CD8-positive, alpha-beta memory T cell (primary cell): ENCODE measurements around the gene HS3ST6. TPM values are rescaled to one million over a fixed set of nuclear protein-coding genes. Genes with fewer than 3 reads are reported as not detected.
"Not testable (repeated sequence)": the region's sequence is repeated elsewhere in the genome, so short reads cannot be mapped to it uniquely, and the experiment has no call there.

Experiments
- CTCF ChIA-PET: fragments of 350-600 bp; sonication (Branson Sonifier 250); formaldehyde crosslinking; loops from one replicate; lab custom pipeline; 2021; ENCODE audit warnings: antibody characterized with exemption; lab: Charles Lee
- POLR2A ChIA-PET: fragments of 350-600 bp; sonication (Branson Sonifier 250); formaldehyde crosslinking; loops from one replicate; lab custom pipeline; 2021; ENCODE audit warnings: antibody characterized with exemption; lab: Charles Lee
- DNase-seq, 5 donors: peaks; one replicate each; pipeline versions ENCODE4 v3.0.0 to v3.0.0-alpha.2; 2020 to 2022; ENCODE audit warnings: mixed read lengths in 1 of 5
- H3K27ac ChIP-seq: one replicate; pipeline ENCODE4 v1.7.0; 2013; ENCODE audit warnings: low read depth, mild to moderate bottlenecking, low read length, moderate library complexity
- H3K27me3 ChIP-seq: 2 replicates; pipeline ENCODE4 v1.7.0; 2013; ENCODE audit warnings: low read length, mild to moderate bottlenecking; ENCODE audit not compliant: insufficient read depth, poor library complexity, severe bottlenecking
- H3K36me3 ChIP-seq: 2 replicates; pipeline ENCODE4 v1.7.0; 2013; ENCODE audit warnings: mild to moderate bottlenecking, low read length, moderate library complexity; ENCODE audit not compliant: insufficient read depth
- H3K4me1 ChIP-seq: 2 replicates; pipeline ENCODE4 v1.7.0; 2013; ENCODE audit warnings: mild to moderate bottlenecking, low read length, moderate library complexity; ENCODE audit not compliant: insufficient read depth
- H3K4me3 ChIP-seq: 2 replicates; pipeline ENCODE4 v1.7.0; 2013; ENCODE audit warnings: mild to moderate bottlenecking, low read length
- H3K9me3 ChIP-seq: 2 replicates; pipeline ENCODE4 v1.7.0; 2013; ENCODE audit warnings: mild to moderate bottlenecking, low read length
- H3K27ac Mint-ChIP-seq, 8 donors: one replicate each; pipeline ENCODE4 v1.8.0; 2020 to 2021; ENCODE audit warnings: mixed read lengths in 8 of 8, mild to moderate bottlenecking in 6 of 8, inconsistent platforms in 3 of 8, moderate library complexity in 3 of 8
- H3K27me3 Mint-ChIP-seq, 2 donors: one replicate each; pipeline ENCODE4 v1.8.0; 2020 to 2021; ENCODE audit warnings: mixed read lengths in 2 of 2, mild to moderate bottlenecking in 1 of 2, moderate library complexity in 1 of 2
- H3K36me3 Mint-ChIP-seq, 3 donors: one replicate each; pipeline ENCODE4 v1.8.0; 2020 to 2021; ENCODE audit warnings: mixed read lengths in 3 of 3, inconsistent platforms in 1 of 3, mild to moderate bottlenecking in 1 of 3
- H3K4me1 Mint-ChIP-seq, 3 donors: one replicate each; pipeline ENCODE4 v1.8.0; 2020 to 2021; ENCODE audit warnings: mixed read lengths in 3 of 3, inconsistent platforms in 1 of 3, mild to moderate bottlenecking in 1 of 3
- H3K4me3 Mint-ChIP-seq, 7 donors: one replicate each; pipeline ENCODE4 v1.8.0; 2020 to 2021; ENCODE audit warnings: mixed read lengths in 7 of 7, mild to moderate bottlenecking in 6 of 7, moderate library complexity in 4 of 7, inconsistent platforms in 2 of 7
- H3K9me3 Mint-ChIP-seq, 5 donors: one replicate each; pipeline ENCODE4 v1.8.0; 2020 to 2022; ENCODE audit warnings: mixed read lengths in 5 of 5, mild to moderate bottlenecking in 3 of 5, moderate library complexity in 2 of 5, inconsistent platforms in 1 of 5
- polyA plus RNA-seq: library from polyadenylated mRNA; unstranded; fragments of 300-500 nt; fragmentation: Illumina TruSeq; gene quantifications from one replicate; pipeline ENCODE4 v1.2.3, GENCODE V29; 2021
- total RNA-seq, 2 experiments: library from RNA; stranded (reverse); gene quantifications; one replicate each; pipeline ENCODE4 v1.2.3, GENCODE V29; 2021

The HS3ST6 gene
- total and polyA plus RNA-seq, 3 experiments from 2014 or later, result not detected

- H3K4me3 ChIP-seq, result no peak overlapping the region
- H3K4me1 ChIP-seq, result no peaks in the 10 kb centered on the region
- ChIA-PET CTCF (no interaction called here), POLR2A (no interaction called here)
- H3K36me3 ChIP-seq, result no peaks in the 10 kb centered on the region
- H3K27me3 ChIP-seq, result no peaks in the 10 kb centered on the region
- H3K36me3 Mint-ChIP-seq, result no peaks in the 10 kb centered on the region
- H3K4me1 Mint-ChIP-seq, result no peaks in the 10 kb centered on the region
- H3K27me3 Mint-ChIP-seq, result peaks cover 7 to 12% of the 10 kb centered on the region in 2 donors
- DNase-seq, result no peak
- H3K9me3 ChIP-seq, result no peaks in the 10 kb centered on the region
- no peak overlapping the region for H3K27ac Mint-ChIP-seq
- no peak overlapping the region for H3K4me3 Mint-ChIP-seq
- H3K9me3 Mint-ChIP-seq, result no peaks in the 10 kb centered on the region
- no peak overlapping the region for H3K27ac ChIP-seq
Measured at GRCh38 chr16:1884889-1885288, 33.3 kb downstream of the HS3ST6 start.

GRCh38 chr16:1884155-1884760, 34.0 kb downstream of the HS3ST6 start:
- Histone ChIP-seq H3K4me3 (no peak overlapping the region), H3K27ac (no peak overlapping the region), H3K36me3 (no peaks in the 10 kb centered on the region), H3K4me1 (no peaks in the 10 kb centered on the region), H3K27me3 (no peaks in the 10 kb centered on the region), H3K9me3 (no peaks in the 10 kb centered on the region)
- Mint-ChIP-seq H3K9me3 (no peaks in the 10 kb centered on the region), H3K4me1 (no peaks in the 10 kb centered on the region), H3K27ac (no peak overlapping the region), H3K36me3 (no peaks in the 10 kb centered on the region), H3K27me3 (peaks cover 2 to 17% of the 10 kb centered on the region in 2 donors), H3K4me3 (no peak overlapping the region)
- POLR2A ChIA-PET, result no interaction called here
- no peak for DNase-seq
- CTCF ChIA-PET, result interaction anchor here (0.9 kb wide), 1 partner anchor 20 kb away, joined by 3 read pairs; no protein-coding TSS in a partner anchor

GRCh38 chr16:1881172-1881571, 37.0 kb downstream of the HS3ST6 start:
- POLR2A ChIA-PET, H3K27ac ChIP-seq, DNase-seq, H3K27me3 ChIP-seq, H3K9me3 Mint-ChIP-seq, H3K36me3 ChIP-seq, H3K27ac Mint-ChIP-seq, H3K4me3 Mint-ChIP-seq, H3K4me1 ChIP-seq, H3K9me3 ChIP-seq, H3K36me3 Mint-ChIP-seq, CTCF ChIA-PET, H3K4me1 Mint-ChIP-seq, H3K4me3 ChIP-seq: not testable (repeated sequence)
- peaks cover 11 to 21% of the 10 kb centered on the region in 2 donors for H3K27me3 Mint-ChIP-seq

- no peaks in the 10 kb centered on the region for H3K4me1 ChIP-seq
- H3K36me3 Mint-ChIP-seq, result no peaks in the 10 kb centered on the region
- no peaks in the 10 kb centered on the region for H3K36me3 ChIP-seq
- no peaks in the 10 kb centered on the region for H3K9me3 ChIP-seq
- no peak overlapping the region for H3K27ac ChIP-seq
- no peak for DNase-seq
- no peaks in the 10 kb centered on the region for H3K27me3 ChIP-seq
- POLR2A ChIA-PET, result no interaction called here
- H3K4me1 Mint-ChIP-seq, result no peaks in the 10 kb centered on the region
- CTCF ChIA-PET, result interaction anchor here (0.7 to 1.1 kb wide), 2 partner anchors 28 to 49 kb away, joined by 3 read pairs; no protein-coding TSS in a partner anchor
- no peak overlapping the region for H3K27ac Mint-ChIP-seq
- H3K4me3 Mint-ChIP-seq, result no peak overlapping the region
- H3K27me3 Mint-ChIP-seq, result peaks cover 13 to 28% of the 10 kb centered on the region in 2 donors
- no peaks in the 10 kb centered on the region for H3K9me3 Mint-ChIP-seq
- H3K4me3 ChIP-seq, result no peak overlapping the region
Measured at GRCh38 chr16:1879477-1879876, 38.7 kb downstream of the HS3ST6 start.

GRCh38 chr16:1878256-1878655, 40.0 kb downstream of the HS3ST6 start:
- no peaks in the 10 kb centered on the region for H3K4me1 Mint-ChIP-seq
- Histone ChIP-seq H3K4me3 (no peak overlapping the region), H3K36me3 (no peaks in the 10 kb centered on the region), H3K27me3 (no peaks in the 10 kb centered on the region), H3K9me3 (no peaks in the 10 kb centered on the region), H3K27ac (no peak overlapping the region), H3K4me1 (no peaks in the 10 kb centered on the region)
- H3K9me3 Mint-ChIP-seq, result no peaks in the 10 kb centered on the region
- peaks cover 16 to 28% of the 10 kb centered on the region in 2 donors for H3K27me3 Mint-ChIP-seq
- CTCF ChIA-PET, result interaction anchor here (1.1 kb wide), 1 partner anchor 50 kb away, joined by 3 read pairs; no protein-coding TSS in a partner anchor
- DNase-seq, result no peak
- H3K4me3 Mint-ChIP-seq, result no peak overlapping the region
- no peak overlapping the region for H3K27ac Mint-ChIP-seq
- no peaks in the 10 kb centered on the region for H3K36me3 Mint-ChIP-seq
- POLR2A ChIA-PET, result no interaction called here

- Histone ChIP-seq H3K4me1 (no peaks in the 10 kb centered on the region), H3K36me3 (no peaks in the 10 kb centered on the region), H3K4me3 (no peak overlapping the region), H3K27me3 (no peaks in the 10 kb centered on the region), H3K9me3 (no peaks in the 10 kb centered on the region), H3K27ac (no peak overlapping the region)
- Mint-ChIP-seq H3K4me1 (no peaks in the 10 kb centered on the region), H3K4me3 (no peak overlapping the region), H3K9me3 (no peaks in the 10 kb centered on the region), H3K36me3 (no peaks in the 10 kb centered on the region), H3K27me3 (peaks cover 19 to 29% of the 10 kb centered on the region in 2 donors), H3K27ac (no peak overlapping the region)
- POLR2A ChIA-PET, result interaction anchor here (0.5 kb wide), 1 partner anchor 509 kb away, joined by 4 read pairs; no protein-coding TSS in a partner anchor
- CTCF ChIA-PET, result no interaction called here
- DNase-seq, result no peak
Measured at GRCh38 chr16:1877804-1878203, 40.4 kb downstream of the HS3ST6 start.

- Mint-ChIP-seq H3K9me3 (no peaks in the 10 kb centered on the region), H3K27me3 (peaks cover 24 to 35% of the 10 kb centered on the region in 2 donors), H3K4me1 (peaks cover 0 to 4% (median 3%) of the 10 kb centered on the region in 3 donors), H3K4me3 (no peak overlapping the region), H3K36me3 (no peaks in the 10 kb centered on the region), H3K27ac (no peak overlapping the region)
- ChIA-PET POLR2A (interaction anchor here (0.5 kb wide), 1 partner anchor 508 kb away, joined by 4 read pairs; no protein-coding TSS in a partner anchor), CTCF (no interaction called here)
- Histone ChIP-seq H3K4me3 (no peak overlapping the region), H3K36me3 (no peaks in the 10 kb centered on the region), H3K4me1 (no peaks in the 10 kb centered on the region), H3K27ac (no peak overlapping the region), H3K27me3 (peaks cover 3% of the 10 kb centered on the region), H3K9me3 (no peaks in the 10 kb centered on the region)
- no peak for DNase-seq
Measured at GRCh38 chr16:1877089-1877488, 41.1 kb downstream of the HS3ST6 start.

GRCh38 chr16:1876468-1876867, 41.7 kb downstream of the HS3ST6 start:
- Mint-ChIP-seq H3K4me3 (no peak overlapping the region), H3K27ac (no peak overlapping the region), H3K4me1 (peaks cover 0 to 4% (median 3%) of the 10 kb centered on the region in 3 donors), H3K27me3 (peaks cover 24 to 36% of the 10 kb centered on the region in 2 donors), H3K36me3 (no peaks in the 10 kb centered on the region), H3K9me3 (no peaks in the 10 kb centered on the region)
- H3K36me3 ChIP-seq, result no peaks in the 10 kb centered on the region
- ChIA-PET CTCF (no interaction called here), POLR2A (no interaction called here)
- no peaks in the 10 kb centered on the region for H3K4me1 ChIP-seq
- no peak for DNase-seq
- H3K27me3 ChIP-seq, result peaks cover 3% of the 10 kb centered on the region
- H3K4me3 ChIP-seq, result no peak overlapping the region
- no peaks in the 10 kb centered on the region for H3K9me3 ChIP-seq
- H3K27ac ChIP-seq, result no peak overlapping the region
